K562 (cell line): ENCODE data around the gene PDGFD. TPM values are rescaled to one million over a fixed set of nuclear protein-coding genes. Genes with fewer than 3 reads are reported as not detected.

Experiments used
- ATAC-seq: fragments of 200-7000 bp; cut with Tn5 transposase; 3 replicates; pipeline ENCODE4 v1.9.1; 2020; ENCODE audit warnings: moderate library complexity
- BruUV-seq: library from RNA; stranded (reverse); fragments of 400-500 nt; replicated peaks from 2 replicates; lab custom pipeline; 2021; lab: Mats Ljungman, UMichigan
- CTCF ChIA-PET: fragments of 300-600 bp; formaldehyde crosslinking; extraction: SDS; loops from one replicate; lab custom pipeline; 2021; ENCODE audit warnings: low intra/inter-chr PET ratio; lab: Yijun Ruan, JAX
- POLR2A ChIA-PET: fragments of 300-600, 350-650 bp; sonication (Branson Sonifier 250); formaldehyde crosslinking; extraction: SDS; loops from one replicate; lab custom pipeline; 2021; ENCODE audit warnings: antibody characterized with exemption, inconsistent platforms; lab: Yijun Ruan, JAX
- DNase-seq, 4 experiments: peaks; one replicate each; pipeline versions ENCODE4 v3.0.0 to v3.0.0-alpha.2; 2011 to 2018; ENCODE audit warnings: low spot score in 3 of 4, mixed read lengths in 3 of 4; ENCODE audit errors: extremely low read depth in 1 of 4
- FAIRE-seq: peaks from 2 replicates; lab custom pipeline; 2011; peaks lifted over from hg19 to GRCh38; lab: Jason Lieb, UNC
- H2AFZ ChIP-seq: 2 replicates; pipeline ENCODE4 v1.6.0; 2011; ENCODE audit warnings: low read depth, low read length, control low read depth, inconsistent platforms
- H3K27ac ChIP-seq: fragments of 200-600 bp; 3 replicates; pipeline ENCODE4 v1.8.0; 2011; ENCODE audit warnings: low read depth, mild to moderate bottlenecking, control low read depth, inconsistent platforms, low read length, moderate library complexity, mixed read lengths; ENCODE audit errors: extremely low read depth
- H3K27me3 ChIP-seq, 2 experiments: fragments of 300-600 bp in 1 of 2; 2 replicates in 1 of 2; 3 replicates in 1 of 2; pipeline versions ENCODE4 v1.6.0 to v1.8.0; 2011; ENCODE audit warnings: inconsistent platforms in 2 of 2, low read length in 2 of 2, mild to moderate bottlenecking in 1 of 2, mixed read lengths in 1 of 2, moderate library complexity in 1 of 2; ENCODE audit not compliant: control insufficient read depth in 2 of 2, insufficient read depth in 2 of 2
- H3K36me3 ChIP-seq: fragments of 300-600 bp; 3 replicates; pipeline ENCODE4 v1.8.0; 2011; ENCODE audit warnings: mild to moderate bottlenecking, low read length, inconsistent platforms; ENCODE audit not compliant: control insufficient read depth, insufficient read depth
- H3K4me1 ChIP-seq, 2 experiments: fragments of 200-600 bp in 1 of 2; replicated peaks in 1 of 2; 2 replicates in 1 of 2; 3 replicates in 1 of 2; pipeline versions ENCODE4 v1.5.1 to v1.8.0; 2011; ENCODE audit warnings: inconsistent platforms in 2 of 2, low read length in 2 of 2, mild to moderate bottlenecking in 1 of 2, mixed read lengths in 1 of 2, moderate library complexity in 1 of 2; ENCODE audit not compliant: control insufficient read depth in 2 of 2, insufficient read depth in 2 of 2
- H3K4me2 ChIP-seq: 2 replicates; pipeline ENCODE4 v1.6.1; 2011; ENCODE audit warnings: low read length, control low read depth, inconsistent platforms, mixed read lengths; ENCODE audit not compliant: insufficient read depth
- H3K4me3 ChIP-seq: fragments of 200-600 bp; sonication (generic), shearing (Covaris generic); 2 replicates; pipeline ENCODE4 v1.5.1; 2016; ENCODE audit warnings: control low read depth, inconsistent platforms
- H3K79me2 ChIP-seq: fragments of 200-600 bp; 3 replicates; pipeline ENCODE4 v1.8.0; 2011; ENCODE audit warnings: low read length, inconsistent platforms; ENCODE audit not compliant: control insufficient read depth, insufficient read depth
- H3K9ac ChIP-seq, 2 experiments: 2 replicates each; pipeline versions ENCODE4 v1.6.0 to v1.6.1; 2011; ENCODE audit warnings: low read depth in 2 of 2, low read length in 2 of 2, control low read depth in 1 of 2, inconsistent platforms in 1 of 2, mild to moderate bottlenecking in 1 of 2, mixed read lengths in 1 of 2; ENCODE audit not compliant: insufficient read depth in 1 of 2
- H3K9me1 ChIP-seq: one replicate; pipeline ENCODE4 v1.6.0; 2011; ENCODE audit warnings: inconsistent platforms, mild to moderate bottlenecking, low read length, moderate library complexity; ENCODE audit not compliant: control insufficient read depth, insufficient read depth
- H3K9me3 ChIP-seq: replicated peaks from 2 replicates; pipeline ENCODE4 v1.5.1; 2011; ENCODE audit warnings: low read depth, low read length, inconsistent platforms; ENCODE audit not compliant: control insufficient read depth, insufficient read depth
- H4K20me1 ChIP-seq: replicated peaks from 2 replicates; pipeline ENCODE4 v1.6.1; 2011; ENCODE audit warnings: low read length, inconsistent platforms, mixed read lengths; ENCODE audit not compliant: control insufficient read depth, insufficient read depth
- CAMTA2 ChIP-seq: fragments of 250-450 bp; sonication (Bioruptor Pico); conservative IDR thresholded peaks from 2 replicates; pipeline ENCODE4 v1.5.1; 2022
- ZNF121 ChIP-seq: sonication (generic); formaldehyde crosslinking; conservative IDR thresholded peaks from 2 replicates; pipeline ENCODE4 v1.8.0; 2022; ENCODE audit warnings: missing genetic modification reagents
- WGBS: fragments of 100-300 bp; shearing (Covaris generic); methylation state at CpG from one replicate; pipeline ENCODE4 v1.1.6; 2016; ENCODE audit warnings: low coverage, mixed read lengths; ENCODE audit not compliant: insufficient coverage; ENCODE audit errors: missing lambda C conversion rate; 5-methylcytosine and 5-hydroxymethylcytosine counted together
- in situ Hi-C: fragments of 300-500 bp; cut with MboI; formaldehyde crosslinking; loops from 4 replicates; pipeline ENCODE4 v1.15.0; 2018; ENCODE audit warnings: inconsistent platforms, mixed read lengths
- intact Hi-C: fragments of 100-400 bp; cut with micrococcal nuclease; formaldehyde crosslinking; loops from 2 replicates; pipeline ENCODE4 v1.14.2; 2022
- polyA plus RNA-seq, 8 experiments: library from polyadenylated mRNA; depleted of rRNA in 4 of 8; stranded (reverse) in 5 of 8; unstranded in 3 of 8; fragments of >200 nt; fragmentation: Nextera tagmentation in 2 of 8; fragmentation: Illumina TruSeq in 1 of 8; extraction: Ambion mirVana in 2 of 8; extraction: Trizol in 1 of 8; gene quantifications; 2 replicates each; pipeline versions ENCODE4 v1.2.1 to v1.2.3, GENCODE V29; 2011 to 2014; ENCODE audit warnings: inconsistent platforms in 1 of 8, missing spikeins in 1 of 8
- total RNA-seq, 7 experiments: library from RNA; depleted of rRNA in 6 of 7; stranded (reverse); fragments of >200 nt in 6 of 7; fragmentation: Illumina TruSeq in 2 of 7; extraction: Trizol in 2 of 7; gene quantifications; 2 replicates each; pipeline versions ENCODE4 v1.2.1 to v1.2.3, GENCODE V29; 2011 to 2021; ENCODE audit warnings: low replicate concordance in 1 of 7
- TF ChIP-seq, protein P1 (sequence below): fragments of 250-450 bp; sonication (Bioruptor Pico); IDR thresholded peaks from 2 replicates; pipeline ENCODE4 v1.4.0; 2020; ENCODE audit warnings: mild to moderate bottlenecking, moderate library complexity
- TF ChIP-seq, protein P2 (sequence below): fragments of 450-650 bp; IDR thresholded peaks from 2 replicates; pipeline ENCODE4 v1.7.1; 2018; ENCODE audit warnings: mild to moderate bottlenecking, low read depth; ENCODE audit not compliant: partially characterized antibody

PDGFD gene
- total and polyA plus RNA-seq, 9 of the 15 experiments (the other 6 are each of a cell fraction or from before 2014, with no cell fraction given), result 0.11 TPM; not detected in 8

DNA sequence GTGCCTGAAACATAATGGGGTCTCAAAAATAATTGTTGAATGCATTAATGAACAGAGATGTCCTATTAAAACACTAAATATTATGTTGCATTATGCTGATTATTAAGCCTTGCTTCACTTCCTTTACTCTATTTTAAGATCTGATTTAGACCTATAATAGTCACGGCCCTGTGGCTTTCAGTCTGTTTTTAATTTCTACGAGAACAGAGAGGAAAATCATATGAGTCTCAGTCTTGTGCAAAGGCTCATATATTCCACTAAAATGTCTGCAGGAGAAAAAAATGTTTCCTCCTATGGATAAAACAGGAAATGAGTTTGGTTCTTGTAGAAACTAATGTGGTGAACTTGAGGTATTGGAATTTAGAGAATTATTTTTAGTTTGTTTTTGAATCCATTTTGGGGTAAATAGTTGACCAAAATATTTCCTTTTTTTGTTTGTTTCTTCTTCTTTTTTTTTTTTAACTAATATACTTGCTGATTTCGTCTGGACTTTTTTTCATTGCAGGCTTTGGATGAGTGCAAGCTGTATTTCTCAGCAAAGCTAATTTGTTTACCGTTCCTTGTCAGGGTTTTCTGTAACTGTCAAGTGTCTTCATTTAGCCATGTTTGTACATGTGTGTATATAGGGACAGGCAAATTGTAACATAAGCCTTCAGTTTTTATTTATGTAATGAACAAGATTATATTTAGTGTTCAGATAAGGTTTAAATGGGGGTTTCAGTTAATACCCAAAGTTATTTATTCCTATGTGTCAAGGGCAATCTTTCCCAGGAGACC, 266.6 kb downstream of the PDGFD start:
- H3K4me3 ChIP-seq, result no peak overlapping the region
- H2AFZ ChIP-seq, result no peak overlapping the region
- in situ Hi-C loops (no loop called here), intact Hi-C loops (no loop called here)
- no peaks in the 10 kb centered on the region for H3K36me3 ChIP-seq
- H3K9ac ChIP-seq, result no peak overlapping the region
- H4K20me1 ChIP-seq, result no peaks in the 10 kb centered on the region
- no peak for FAIRE-seq
- no peaks in the 10 kb centered on the region for H3K79me2 ChIP-seq
- no peak overlapping the region for H3K27ac ChIP-seq
- POLR2A ChIA-PET, result no interaction called here
- H3K27me3 ChIP-seq, result no peaks in the 10 kb centered on the region
- no TSS peak for BruUV-seq
- DNase-seq, result no peak
- no peaks in the 10 kb centered on the region for H3K4me1 ChIP-seq
- no peak for ATAC-seq
- H3K9me3 ChIP-seq, result no peaks in the 10 kb centered on the region
- 2% methylated on average over 4 of the region's 4 CpGs for WGBS
- H3K9me1 ChIP-seq, result no peaks in the 10 kb centered on the region
- TF ChIP-seq, protein P1, sequence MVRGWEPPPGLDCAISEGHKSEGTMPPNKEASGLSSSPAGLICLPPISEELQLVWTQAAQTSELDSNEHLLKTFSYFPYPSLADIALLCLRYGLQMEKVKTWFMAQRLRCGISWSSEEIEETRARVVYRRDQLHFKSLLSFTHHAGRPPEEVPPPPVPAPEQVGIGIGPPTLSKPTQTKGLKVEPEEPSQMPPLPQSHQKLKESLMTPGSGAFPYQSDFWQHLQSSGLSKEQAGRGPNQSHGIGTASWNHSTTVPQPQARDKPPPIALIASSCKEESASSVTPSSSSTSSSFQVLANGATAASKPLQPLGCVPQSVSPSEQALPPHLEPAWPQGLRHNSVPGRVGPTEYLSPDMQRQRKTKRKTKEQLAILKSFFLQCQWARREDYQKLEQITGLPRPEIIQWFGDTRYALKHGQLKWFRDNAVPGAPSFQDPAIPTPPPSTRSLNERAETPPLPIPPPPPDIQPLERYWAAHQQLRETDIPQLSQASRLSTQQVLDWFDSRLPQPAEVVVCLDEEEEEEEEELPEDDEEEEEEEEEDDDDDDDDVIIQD (CRISPR knock-in tag), result no peak
- TF ChIP-seq, protein P2, sequence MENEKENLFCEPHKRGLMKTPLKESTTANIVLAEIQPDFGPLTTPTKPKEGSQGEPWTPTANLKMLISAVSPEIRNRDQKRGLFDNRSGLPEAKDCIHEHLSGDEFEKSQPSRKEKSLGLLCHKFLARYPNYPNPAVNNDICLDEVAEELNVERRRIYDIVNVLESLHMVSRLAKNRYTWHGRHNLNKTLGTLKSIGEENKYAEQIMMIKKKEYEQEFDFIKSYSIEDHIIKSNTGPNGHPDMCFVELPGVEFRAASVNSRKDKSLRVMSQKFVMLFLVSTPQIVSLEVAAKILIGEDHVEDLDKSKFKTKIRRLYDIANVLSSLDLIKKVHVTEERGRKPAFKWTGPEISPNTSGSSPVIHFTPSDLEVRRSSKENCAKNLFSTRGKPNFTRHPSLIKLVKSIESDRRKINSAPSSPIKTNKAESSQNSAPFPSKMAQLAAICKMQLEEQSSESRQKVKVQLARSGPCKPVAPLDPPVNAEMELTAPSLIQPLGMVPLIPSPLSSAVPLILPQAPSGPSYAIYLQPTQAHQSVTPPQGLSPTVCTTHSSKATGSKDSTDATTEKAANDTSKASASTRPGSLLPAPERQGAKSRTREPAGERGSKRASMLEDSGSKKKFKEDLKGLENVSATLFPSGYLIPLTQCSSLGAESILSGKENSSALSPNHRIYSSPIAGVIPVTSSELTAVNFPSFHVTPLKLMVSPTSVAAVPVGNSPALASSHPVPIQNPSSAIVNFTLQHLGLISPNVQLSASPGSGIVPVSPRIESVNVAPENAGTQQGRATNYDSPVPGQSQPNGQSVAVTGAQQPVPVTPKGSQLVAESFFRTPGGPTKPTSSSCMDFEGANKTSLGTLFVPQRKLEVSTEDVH, result no peak
- no peak for TF ChIP-seq CAMTA2 (CRISPR knock-in tag)
- TF ChIP-seq ZNF121, result no peak
- CTCF ChIA-PET, result no interaction called here
- no peak overlapping the region for H3K4me2 ChIP-seq
